ENCODE data around the gene GK. TPM values are rescaled to one million over a fixed set of nuclear protein-coding genes. Genes with fewer than 3 reads are reported as not detected.

Gene GK
- polyA plus RNA-seq, 1 experiment: 5.6 TPM

GRCh38 chrX:30689116-30689515 is 35.9 kb downstream of the GK start:
- ChIA-PET POLR2A (no interaction called here), CTCF (interaction anchor here (1.2 kb wide), 1 partner anchor 283 kb away, joined by 3 read pairs; no protein-coding TSS in a partner anchor)

GRCh38 chrX:30690330-30690729 is 37.1 kb downstream of the GK start:
- Histone ChIP-seq H3K36me3 (ENCODE audit: control insufficient read depth, insufficient read depth, low read length) (no peaks in the 10 kb centered on the region), H3K27me3 (ENCODE audit: control insufficient read depth, insufficient read depth, low read length) (no peaks in the 10 kb centered on the region), H3K4me3 (ENCODE audit: low read depth, low read length) (no peak overlapping the region)
- TF ChIP-seq CTCF (IDR thresholded peaks at IDR 0.05; ENCODE audit: insufficient read depth, low read depth, low read length): no peak
- ChIA-PET POLR2A (no interaction called here), CTCF (interaction anchor here (1.2 kb wide), 1 partner anchor 282 kb away, joined by 3 read pairs; no protein-coding TSS in a partner anchor)
- no peak for DNase-seq (ENCODE audit: low read depth)

More at GRCh38 chrX:30689116-30689515, 35.9 kb downstream of the GK start:
- no peaks in the 10 kb centered on the region for H3K36me3 ChIP-seq (ENCODE audit: control insufficient read depth, insufficient read depth, low read length)
- no peak overlapping the region for H3K4me3 ChIP-seq (ENCODE audit: low read depth, low read length)
- H3K27me3 ChIP-seq (ENCODE audit: control insufficient read depth, insufficient read depth, low read length): no peaks in the 10 kb centered on the region
- no peak for DNase-seq (ENCODE audit: low read depth)
- no peak for TF ChIP-seq CTCF (IDR thresholded peaks at IDR 0.05; ENCODE audit: insufficient read depth, low read depth, low read length)

GRCh38 chrX:30693999-30694650 is 40.9 kb downstream of the GK start:
- no peaks in the 10 kb centered on the region for H3K27me3 ChIP-seq (ENCODE audit: control insufficient read depth, insufficient read depth, low read length)
- DNase-seq (ENCODE audit: low read depth): no peak
- no peak for TF ChIP-seq CTCF (IDR thresholded peaks at IDR 0.05; ENCODE audit: insufficient read depth, low read depth, low read length)
- POLR2A ChIA-PET: no interaction called here
- no peaks in the 10 kb centered on the region for H3K36me3 ChIP-seq (ENCODE audit: control insufficient read depth, insufficient read depth, low read length)
- H3K4me3 ChIP-seq (ENCODE audit: low read depth, low read length): no peak overlapping the region
- CTCF ChIA-PET: no interaction called here

- TF ChIP-seq CTCF (IDR thresholded peaks at IDR 0.05; ENCODE audit: insufficient read depth, low read depth, low read length): no peak
- DNase-seq (ENCODE audit: low read depth): peak; percentile 54
- Histone ChIP-seq H3K36me3 (ENCODE audit: control insufficient read depth, insufficient read depth, low read length) (no peaks in the 10 kb centered on the region; the same call in 1 of the 2 replicates), H3K27me3 (ENCODE audit: control insufficient read depth, insufficient read depth, low read length) (no peaks in the 10 kb centered on the region), H3K4me3 (ENCODE audit: low read depth, low read length) (no peak overlapping the region)
- POLR2A ChIA-PET: no interaction called here
- CTCF ChIA-PET: no interaction called here
Observed at GRCh38 chrX:30702736-30703135, 49.5 kb downstream of the GK start.

- DNase-seq (ENCODE audit: low read depth): no peak
- ChIA-PET POLR2A (no interaction called here), CTCF (no interaction called here)
- Histone ChIP-seq H3K36me3 (ENCODE audit: control insufficient read depth, insufficient read depth, low read length) (no peaks in the 10 kb centered on the region; the same call in 1 of the 2 replicates), H3K27me3 (ENCODE audit: control insufficient read depth, insufficient read depth, low read length) (no peaks in the 10 kb centered on the region), H3K4me3 (ENCODE audit: low read depth, low read length) (no peak overlapping the region)
- no peak for TF ChIP-seq CTCF (IDR thresholded peaks at IDR 0.05; ENCODE audit: insufficient read depth, low read depth, low read length)
Observed at GRCh38 chrX:30706216-30706775, 53.1 kb downstream of the GK start.

All from BJ (cell line).